ENCODE measurements around the gene HSD17B8.

Gene HSD17B8

GRCh38 chr6:33187809-33188208, 16.6 kb upstream of the HSD17B8 start:
- Histone ChIP-seq H3K79me2 (ENCODE audit: insufficient read depth, low read length) (no peaks in the 10 kb centered on the region), H3K9me2 (ENCODE audit: low read depth, low read length) (no peaks in the 10 kb centered on the region), H2AFZ (ENCODE audit: low read length) (no peak overlapping the region), H3K27ac (ENCODE audit: low read depth, low read length, poor library complexity, severe bottlenecking) (no peak overlapping the region), H3F3A (ENCODE audit: insufficient read depth, low read length) (no peaks in the 10 kb centered on the region), H3K9ac (ENCODE audit: low read length) (no peak overlapping the region), H3K9me3 (ENCODE audit: low read length) (no peaks in the 10 kb centered on the region), H4K20me1 (ENCODE audit: insufficient read depth, low read length) (no peaks in the 10 kb centered on the region), H3K4me3 (ENCODE audit: low read depth, low read length, poor library complexity, severe bottlenecking) (no peak overlapping the region), H3K36me3 (ENCODE audit: insufficient read depth, low read length) (no peaks in the 10 kb centered on the region), H3K4me1 (ENCODE audit: insufficient read depth, low read length, severe bottlenecking) (peaks cover 12% of the 10 kb centered on the region), H3K27me3 (ENCODE audit: insufficient read depth, low read length) (peaks cover 12% of the 10 kb centered on the region), H3K4me2 (ENCODE audit: low read length) (no peak overlapping the region)
- TF ChIP-seq EZH2 (IDR thresholded peaks at IDR 0.05; ENCODE audit: borderline replicate concordance, low read length) (no peak), CTCF (IDR thresholded peaks at IDR 0.05; ENCODE audit: low read length) (no peak)

GRCh38 chr6:33189164-33189563, 15.3 kb upstream of the HSD17B8 start:
- Histone ChIP-seq H3K9ac (ENCODE audit: low read length) (no peak overlapping the region), H3K27me3 (ENCODE audit: insufficient read depth, low read length) (peaks cover 13% of the 10 kb centered on the region), H2AFZ (ENCODE audit: low read length) (no peak overlapping the region), H3K36me3 (ENCODE audit: insufficient read depth, low read length) (peaks cover 8% of the 10 kb centered on the region), H3K27ac (ENCODE audit: low read depth, low read length, poor library complexity, severe bottlenecking) (no peak overlapping the region), H3K9me3 (ENCODE audit: low read length) (no peaks in the 10 kb centered on the region), H3K9me2 (ENCODE audit: low read depth, low read length) (no peaks in the 10 kb centered on the region), H3K4me2 (ENCODE audit: low read length) (no peak overlapping the region), H3F3A (ENCODE audit: insufficient read depth, low read length) (no peaks in the 10 kb centered on the region), H3K4me1 (ENCODE audit: insufficient read depth, low read length, severe bottlenecking) (peaks cover 10% of the 10 kb centered on the region), H3K4me3 (ENCODE audit: low read depth, low read length, poor library complexity, severe bottlenecking) (no peak overlapping the region), H4K20me1 (ENCODE audit: insufficient read depth, low read length) (no peaks in the 10 kb centered on the region), H3K79me2 (ENCODE audit: insufficient read depth, low read length) (no peaks in the 10 kb centered on the region)
- no peak for TF ChIP-seq CTCF (IDR thresholded peaks at IDR 0.05; ENCODE audit: low read length)
- TF ChIP-seq EZH2 (IDR thresholded peaks at IDR 0.05; ENCODE audit: borderline replicate concordance, low read length) = no peak

DNA sequence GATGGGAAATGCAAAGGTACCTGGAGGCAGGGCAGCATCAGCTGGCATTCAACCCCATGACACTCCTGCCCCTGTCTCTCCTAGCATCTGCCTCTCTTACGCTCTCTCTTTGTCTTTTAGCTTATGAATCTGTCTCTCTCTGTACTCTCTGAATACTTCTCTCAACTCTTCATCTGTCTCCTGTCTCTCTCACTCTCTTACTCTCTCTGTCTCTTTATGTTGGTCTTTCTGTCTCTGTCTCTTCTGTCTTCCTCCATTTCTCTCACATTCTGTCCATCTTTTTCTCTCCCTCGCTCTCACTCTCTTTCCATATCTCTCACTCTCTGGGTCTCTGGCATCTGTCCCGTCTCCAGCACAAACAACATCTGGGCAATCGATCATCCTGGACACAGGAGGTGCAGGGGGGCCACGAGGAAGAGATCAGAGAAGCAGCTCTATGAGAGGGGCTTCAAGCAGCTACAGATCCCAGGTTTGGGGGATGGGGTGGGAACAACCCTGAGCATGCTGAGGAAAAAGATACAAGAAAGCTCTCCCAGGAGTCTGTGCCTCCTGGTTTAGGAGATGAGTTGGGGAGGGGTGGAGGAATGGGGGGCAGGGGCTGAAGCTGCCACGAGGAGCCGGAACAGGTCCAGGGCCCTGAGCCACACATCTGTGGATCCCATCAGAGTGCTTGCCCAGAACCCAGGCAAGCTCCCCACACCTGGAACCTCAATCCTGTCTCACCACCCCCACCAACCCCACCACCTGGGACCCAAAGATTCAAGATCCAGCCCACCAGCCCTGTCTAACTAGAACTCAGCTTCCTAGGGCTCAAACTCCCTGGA, 14.6 kb upstream of the HSD17B8 start:
- H2AFZ ChIP-seq (ENCODE audit: low read length) = no peak overlapping the region
- peaks cover 10% of the 10 kb centered on the region for H3K4me1 ChIP-seq (ENCODE audit: insufficient read depth, low read length, severe bottlenecking)
- no peaks in the 10 kb centered on the region for H3K9me3 ChIP-seq (ENCODE audit: low read length)
- H3K79me2 ChIP-seq (ENCODE audit: insufficient read depth, low read length) = no peaks in the 10 kb centered on the region
- H3K4me2 ChIP-seq (ENCODE audit: low read length) = no peak overlapping the region
- H3F3A ChIP-seq (ENCODE audit: insufficient read depth, low read length) = no peaks in the 10 kb centered on the region
- no peaks in the 10 kb centered on the region for H3K9me2 ChIP-seq (ENCODE audit: low read depth, low read length)
- peaks cover 15% of the 10 kb centered on the region for H3K36me3 ChIP-seq (ENCODE audit: insufficient read depth, low read length)
- TF ChIP-seq CTCF (IDR thresholded peaks at IDR 0.05; ENCODE audit: low read length) = no peak
- no peak for TF ChIP-seq EZH2 (IDR thresholded peaks at IDR 0.05; ENCODE audit: borderline replicate concordance, low read length)
- no peak overlapping the region for H3K4me3 ChIP-seq (ENCODE audit: low read depth, low read length, poor library complexity, severe bottlenecking)
- H3K9ac ChIP-seq (ENCODE audit: low read length) = no peak overlapping the region
- H3K27me3 ChIP-seq (ENCODE audit: insufficient read depth, low read length) = peaks cover 13% of the 10 kb centered on the region
- H3K27ac ChIP-seq (ENCODE audit: low read depth, low read length, poor library complexity, severe bottlenecking) = no peak overlapping the region
- H4K20me1 ChIP-seq (ENCODE audit: insufficient read depth, low read length) = no peaks in the 10 kb centered on the region

All from OCI-LY1 (cell line).